ENCODE data around the gene LILRA2.

DNA sequence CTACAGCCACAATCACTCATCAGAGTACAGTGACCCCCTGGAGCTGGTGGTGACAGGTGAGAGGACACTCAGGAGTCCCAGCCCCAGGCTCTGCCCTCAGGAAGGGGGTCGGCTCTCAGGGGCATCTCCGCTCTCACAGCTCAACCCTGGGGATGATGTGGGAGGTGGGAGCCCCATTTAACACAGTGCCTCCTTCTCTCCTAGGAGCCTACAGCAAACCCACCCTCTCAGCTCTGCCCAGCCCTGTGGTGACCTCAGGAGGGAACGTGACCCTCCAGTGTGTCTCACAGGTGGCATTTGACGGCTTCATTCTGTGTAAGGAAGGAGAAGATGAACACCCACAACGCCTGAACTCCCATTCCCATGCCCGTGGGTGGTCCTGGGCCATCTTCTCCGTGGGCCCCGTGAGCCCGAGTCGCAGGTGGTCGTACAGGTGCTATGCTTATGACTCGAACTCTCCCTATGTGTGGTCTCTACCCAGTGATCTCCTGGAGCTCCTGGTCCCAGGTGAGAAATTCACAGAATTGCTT lies 1.0 kb downstream of the LILRA2 start:
- no peak for TF ChIP-seq EZH2 (IDR thresholded peaks at IDR 0.05; ENCODE audit: low read length, missing control alignments)
- TF ChIP-seq, protein P1, sequence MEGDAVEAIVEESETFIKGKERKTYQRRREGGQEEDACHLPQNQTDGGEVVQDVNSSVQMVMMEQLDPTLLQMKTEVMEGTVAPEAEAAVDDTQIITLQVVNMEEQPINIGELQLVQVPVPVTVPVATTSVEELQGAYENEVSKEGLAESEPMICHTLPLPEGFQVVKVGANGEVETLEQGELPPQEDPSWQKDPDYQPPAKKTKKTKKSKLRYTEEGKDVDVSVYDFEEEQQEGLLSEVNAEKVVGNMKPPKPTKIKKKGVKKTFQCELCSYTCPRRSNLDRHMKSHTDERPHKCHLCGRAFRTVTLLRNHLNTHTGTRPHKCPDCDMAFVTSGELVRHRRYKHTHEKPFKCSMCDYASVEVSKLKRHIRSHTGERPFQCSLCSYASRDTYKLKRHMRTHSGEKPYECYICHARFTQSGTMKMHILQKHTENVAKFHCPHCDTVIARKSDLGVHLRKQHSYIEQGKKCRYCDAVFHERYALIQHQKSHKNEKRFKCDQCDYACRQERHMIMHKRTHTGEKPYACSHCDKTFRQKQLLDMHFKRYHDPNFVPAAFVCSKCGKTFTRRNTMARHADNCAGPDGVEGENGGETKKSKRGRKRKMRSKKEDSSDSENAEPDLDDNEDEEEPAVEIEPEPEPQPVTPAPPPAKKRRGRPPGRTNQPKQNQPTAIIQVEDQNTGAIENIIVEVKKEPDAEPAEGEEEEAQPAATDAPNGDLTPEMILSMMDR (conservative IDR thresholded peaks at IDR 0.05 in 1 of 2, IDR thresholded peaks at IDR 0.05 in 1 of 2; ENCODE audit: low read depth in 1 of 2, low read length in 2 of 2) = no peak
